GM23338 (cell line): Measurements from ENCODE around the gene SERPING1. TPM values are rescaled to one million over a fixed set of nuclear protein-coding genes. Genes with fewer than 3 reads are reported as not detected.

Experiments
- ATAC-seq: fragments of 200-7000 bp; cut with Tn5 transposase; 3 replicates; pipeline ENCODE4 v1.9.1; 2020
- DNase-seq: peaks from one replicate; pipeline ENCODE4 v3.0.0-alpha.2; 2015; ENCODE audit warnings: low spot score
- H2AFZ ChIP-seq: fragments of 200-600 bp; sonication (generic); 2 replicates; pipeline ENCODE4 v1.8.0; 2016; ENCODE audit warnings: antibody characterized with exemption, mild to moderate bottlenecking, moderate library complexity
- H3F3A ChIP-seq: fragments of 200-600 bp; sonication (generic); replicated peaks from 2 replicates; pipeline ENCODE4 v1.8.0; 2017; ENCODE audit warnings: antibody characterized with exemption, mixed run types, low read depth
- H3K27ac ChIP-seq: fragments of 200-600 bp; sonication (generic); 2 replicates; pipeline ENCODE4 v1.6.1; 2016; ENCODE audit warnings: low read depth
- H3K27me3 ChIP-seq: fragments of 200-600 bp; sonication (generic); 2 replicates; pipeline ENCODE4 v1.8.0; 2016; ENCODE audit warnings: mild to moderate bottlenecking, mixed run types, moderate library complexity; ENCODE audit not compliant: insufficient read depth
- H3K36me3 ChIP-seq: fragments of 200-600 bp; sonication (generic); 2 replicates; pipeline ENCODE4 v1.8.0; 2016; ENCODE audit warnings: mild to moderate bottlenecking; ENCODE audit not compliant: insufficient read depth
- H3K4me1 ChIP-seq: fragments of 200-600 bp; sonication (generic); 2 replicates; pipeline ENCODE4 v1.8.0; 2016; ENCODE audit warnings: mild to moderate bottlenecking, moderate library complexity; ENCODE audit not compliant: insufficient read depth
- H3K4me2 ChIP-seq: fragments of 200-600 bp; sonication (generic); 2 replicates; pipeline ENCODE4 v1.7.1; 2017; ENCODE audit warnings: mixed run types
- H3K4me3 ChIP-seq: fragments of 200-600 bp; sonication (generic); 2 replicates; pipeline ENCODE4 v1.6.1; 2016; ENCODE audit warnings: mixed run types
- H3K79me2 ChIP-seq: fragments of 200-600 bp; sonication (generic); replicated peaks from 2 replicates; pipeline ENCODE4 v1.8.0; 2017; ENCODE audit warnings: mild to moderate bottlenecking; ENCODE audit not compliant: insufficient read depth
- H3K9me2 ChIP-seq: fragments of 200-600 bp; sonication (generic); 2 replicates; pipeline ENCODE4 v1.8.0; 2017; ENCODE audit not compliant: insufficient read depth
- H4K20me1 ChIP-seq: fragments of 200-600 bp; sonication (generic); replicated peaks from 2 replicates; pipeline ENCODE4 v1.8.0; 2017; ENCODE audit warnings: mild to moderate bottlenecking; ENCODE audit not compliant: insufficient read depth
- H3K27ac Mint-ChIP-seq: 2 replicates; pipeline ENCODE4 v1.8.0; 2020; ENCODE audit warnings: inconsistent platforms, mild to moderate bottlenecking, moderate library complexity, mixed read lengths
- H3K27me3 Mint-ChIP-seq: 3 replicates; pipeline ENCODE4 v1.8.0; 2022; ENCODE audit warnings: low read depth, mild to moderate bottlenecking, moderate library complexity, mixed read lengths, inconsistent platforms; ENCODE audit not compliant: insufficient read depth, poor library complexity
- H3K36me3 Mint-ChIP-seq: 3 replicates; pipeline ENCODE4 v1.8.0; 2021; ENCODE audit warnings: low read depth, mild to moderate bottlenecking, inconsistent platforms, moderate library complexity, mixed read lengths
- H3K4me1 Mint-ChIP-seq: 3 replicates; pipeline ENCODE4 v1.8.0; 2020; ENCODE audit warnings: mild to moderate bottlenecking, inconsistent platforms, mixed read lengths
- H3K4me3 Mint-ChIP-seq: 3 replicates; pipeline ENCODE4 v1.8.0; 2021; ENCODE audit warnings: moderate library complexity, mild to moderate bottlenecking, inconsistent platforms, mixed read lengths
- H3K9me3 Mint-ChIP-seq: 3 replicates; pipeline ENCODE4 v1.8.0; 2020; ENCODE audit warnings: moderate library complexity, mild to moderate bottlenecking, inconsistent platforms, mixed read lengths
- CREB1 ChIP-seq: fragments of 250-450 bp; sonication (Bioruptor Pico); IDR thresholded peaks from 2 replicates; pipeline ENCODE4 v1.5.0; 2020; ENCODE audit warnings: low read depth, mild to moderate bottlenecking, moderate library complexity
- EZH2 ChIP-seq: fragments of 200-600 bp; sonication (generic); IDR thresholded peaks from one replicate; pipeline ENCODE4 v1.8.0; 2017; ENCODE audit warnings: antibody characterized with exemption, mild to moderate bottlenecking, low read depth; ENCODE audit not compliant: unreplicated experiment
- EZH2phosphoT487 ChIP-seq: fragments of 200-600 bp; sonication (generic); IDR thresholded peaks from one replicate; pipeline ENCODE4 v1.8.1; 2018; ENCODE audit warnings: antibody characterized with exemption; ENCODE audit not compliant: unreplicated experiment
- JUNB ChIP-seq: IDR thresholded peaks from one replicate; pipeline ENCODE4 v1.6.1; 2016; ENCODE audit warnings: antibody characterized with exemption; ENCODE audit not compliant: unreplicated experiment
- NANOG ChIP-seq: IDR thresholded peaks from 2 replicates; pipeline ENCODE4 v1.6.1; 2016; ENCODE audit warnings: antibody characterized with exemption, borderline replicate concordance
- POLR2AphosphoS5 ChIP-seq: IDR thresholded peaks from 2 replicates; pipeline ENCODE4 v1.6.1; 2016; ENCODE audit warnings: antibody characterized with exemption, low read depth
- STAT1 ChIP-seq: IDR thresholded peaks from one replicate; pipeline ENCODE4 v1.6.1; 2016; ENCODE audit warnings: antibody characterized with exemption; ENCODE audit not compliant: unreplicated experiment
- ZNF114 ChIP-seq: fragments of 250-450 bp; sonication (Bioruptor Pico); IDR thresholded peaks from 2 replicates; pipeline ENCODE4 v1.5.0; 2020; ENCODE audit warnings: mild to moderate bottlenecking, moderate library complexity
- ZNF331 ChIP-seq: fragments of 250-450 bp; sonication (Bioruptor Pico); IDR thresholded peaks from 2 replicates; pipeline ENCODE4 v1.5.0; 2020; ENCODE audit warnings: low read depth, mild to moderate bottlenecking, moderate library complexity
- polyA plus RNA-seq: library from polyadenylated mRNA; unstranded; fragments of >200 nt; fragmentation: Nextera tagmentation; extraction: Ambion mirVana; gene quantifications from 2 replicates; pipeline ENCODE4 v1.2.1, GENCODE V29; 2016
- total RNA-seq: library from RNA; depleted of rRNA; stranded (reverse); fragments of >200 nt; shearing (Covaris generic); gene quantifications from 2 replicates; pipeline ENCODE4 v1.2.3, GENCODE V29; 2014
- TF ChIP-seq, protein P1 (sequence below): IDR thresholded peaks from one replicate; pipeline ENCODE4 v1.6.1; 2018; ENCODE audit warnings: antibody characterized with exemption; ENCODE audit not compliant: unreplicated experiment
- TF ChIP-seq, protein P2 (sequence below), 2 experiments: fragments of 200-600 bp in 1 of 2; sonication (generic) in 1 of 2; conservative IDR thresholded peaks; 2 replicates each; pipeline versions ENCODE4 v1.5.1 to v1.6.1; 2016 to 2017; ENCODE audit warnings: antibody characterized with exemption in 2 of 2, low read depth in 2 of 2, mild to moderate bottlenecking in 2 of 2, moderate library complexity in 1 of 2
- TF ChIP-seq, protein P3 (sequence below): IDR thresholded peaks from 2 replicates; pipeline ENCODE4 v1.6.1; 2016; ENCODE audit warnings: antibody characterized with exemption

SERPING1 gene
- total and polyA plus RNA-seq, 2 experiments from 2014 or later = 42.3 to 54.7 TPM

DNA sequence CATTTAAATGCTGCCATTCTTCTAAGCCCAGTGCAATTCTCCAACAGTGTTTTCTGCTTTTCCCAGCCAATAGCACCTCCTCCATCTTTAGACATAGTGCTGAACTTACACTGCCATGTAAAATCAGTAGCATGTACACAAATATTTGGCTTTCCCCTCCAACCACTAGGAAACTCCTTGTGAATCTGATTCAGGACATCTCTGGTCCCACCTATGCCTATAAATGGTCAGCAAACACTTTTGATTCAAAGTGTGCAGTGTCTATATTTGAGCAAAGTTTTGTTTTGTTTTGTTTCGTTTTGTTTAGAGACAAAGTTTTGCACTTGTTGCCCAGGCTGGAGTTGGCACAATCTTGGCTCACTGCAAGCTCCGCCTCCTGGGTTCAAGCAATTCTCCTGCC, 27.4 kb downstream of the SERPING1 start (continued):
- TF ChIP-seq, protein P1, sequence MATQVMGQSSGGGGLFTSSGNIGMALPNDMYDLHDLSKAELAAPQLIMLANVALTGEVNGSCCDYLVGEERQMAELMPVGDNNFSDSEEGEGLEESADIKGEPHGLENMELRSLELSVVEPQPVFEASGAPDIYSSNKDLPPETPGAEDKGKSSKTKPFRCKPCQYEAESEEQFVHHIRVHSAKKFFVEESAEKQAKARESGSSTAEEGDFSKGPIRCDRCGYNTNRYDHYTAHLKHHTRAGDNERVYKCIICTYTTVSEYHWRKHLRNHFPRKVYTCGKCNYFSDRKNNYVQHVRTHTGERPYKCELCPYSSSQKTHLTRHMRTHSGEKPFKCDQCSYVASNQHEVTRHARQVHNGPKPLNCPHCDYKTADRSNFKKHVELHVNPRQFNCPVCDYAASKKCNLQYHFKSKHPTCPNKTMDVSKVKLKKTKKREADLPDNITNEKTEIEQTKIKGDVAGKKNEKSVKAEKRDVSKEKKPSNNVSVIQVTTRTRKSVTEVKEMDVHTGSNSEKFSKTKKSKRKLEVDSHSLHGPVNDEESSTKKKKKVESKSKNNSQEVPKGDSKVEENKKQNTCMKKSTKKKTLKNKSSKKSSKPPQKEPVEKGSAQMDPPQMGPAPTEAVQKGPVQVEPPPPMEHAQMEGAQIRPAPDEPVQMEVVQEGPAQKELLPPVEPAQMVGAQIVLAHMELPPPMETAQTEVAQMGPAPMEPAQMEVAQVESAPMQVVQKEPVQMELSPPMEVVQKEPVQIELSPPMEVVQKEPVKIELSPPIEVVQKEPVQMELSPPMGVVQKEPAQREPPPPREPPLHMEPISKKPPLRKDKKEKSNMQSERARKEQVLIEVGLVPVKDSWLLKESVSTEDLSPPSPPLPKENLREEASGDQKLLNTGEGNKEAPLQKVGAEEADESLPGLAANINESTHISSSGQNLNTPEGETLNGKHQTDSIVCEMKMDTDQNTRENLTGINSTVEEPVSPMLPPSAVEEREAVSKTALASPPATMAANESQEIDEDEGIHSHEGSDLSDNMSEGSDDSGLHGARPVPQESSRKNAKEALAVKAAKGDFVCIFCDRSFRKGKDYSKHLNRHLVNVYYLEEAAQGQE = no peak
- TF ChIP-seq, protein P2, sequence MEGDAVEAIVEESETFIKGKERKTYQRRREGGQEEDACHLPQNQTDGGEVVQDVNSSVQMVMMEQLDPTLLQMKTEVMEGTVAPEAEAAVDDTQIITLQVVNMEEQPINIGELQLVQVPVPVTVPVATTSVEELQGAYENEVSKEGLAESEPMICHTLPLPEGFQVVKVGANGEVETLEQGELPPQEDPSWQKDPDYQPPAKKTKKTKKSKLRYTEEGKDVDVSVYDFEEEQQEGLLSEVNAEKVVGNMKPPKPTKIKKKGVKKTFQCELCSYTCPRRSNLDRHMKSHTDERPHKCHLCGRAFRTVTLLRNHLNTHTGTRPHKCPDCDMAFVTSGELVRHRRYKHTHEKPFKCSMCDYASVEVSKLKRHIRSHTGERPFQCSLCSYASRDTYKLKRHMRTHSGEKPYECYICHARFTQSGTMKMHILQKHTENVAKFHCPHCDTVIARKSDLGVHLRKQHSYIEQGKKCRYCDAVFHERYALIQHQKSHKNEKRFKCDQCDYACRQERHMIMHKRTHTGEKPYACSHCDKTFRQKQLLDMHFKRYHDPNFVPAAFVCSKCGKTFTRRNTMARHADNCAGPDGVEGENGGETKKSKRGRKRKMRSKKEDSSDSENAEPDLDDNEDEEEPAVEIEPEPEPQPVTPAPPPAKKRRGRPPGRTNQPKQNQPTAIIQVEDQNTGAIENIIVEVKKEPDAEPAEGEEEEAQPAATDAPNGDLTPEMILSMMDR (conservative IDR thresholded peaks at IDR 0.05; ENCODE audit: low read depth in 2 of 2) = no peak
- TF ChIP-seq, protein P3, sequence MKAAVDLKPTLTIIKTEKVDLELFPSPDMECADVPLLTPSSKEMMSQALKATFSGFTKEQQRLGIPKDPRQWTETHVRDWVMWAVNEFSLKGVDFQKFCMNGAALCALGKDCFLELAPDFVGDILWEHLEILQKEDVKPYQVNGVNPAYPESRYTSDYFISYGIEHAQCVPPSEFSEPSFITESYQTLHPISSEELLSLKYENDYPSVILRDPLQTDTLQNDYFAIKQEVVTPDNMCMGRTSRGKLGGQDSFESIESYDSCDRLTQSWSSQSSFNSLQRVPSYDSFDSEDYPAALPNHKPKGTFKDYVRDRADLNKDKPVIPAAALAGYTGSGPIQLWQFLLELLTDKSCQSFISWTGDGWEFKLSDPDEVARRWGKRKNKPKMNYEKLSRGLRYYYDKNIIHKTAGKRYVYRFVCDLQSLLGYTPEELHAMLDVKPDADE = no peak

DNA sequence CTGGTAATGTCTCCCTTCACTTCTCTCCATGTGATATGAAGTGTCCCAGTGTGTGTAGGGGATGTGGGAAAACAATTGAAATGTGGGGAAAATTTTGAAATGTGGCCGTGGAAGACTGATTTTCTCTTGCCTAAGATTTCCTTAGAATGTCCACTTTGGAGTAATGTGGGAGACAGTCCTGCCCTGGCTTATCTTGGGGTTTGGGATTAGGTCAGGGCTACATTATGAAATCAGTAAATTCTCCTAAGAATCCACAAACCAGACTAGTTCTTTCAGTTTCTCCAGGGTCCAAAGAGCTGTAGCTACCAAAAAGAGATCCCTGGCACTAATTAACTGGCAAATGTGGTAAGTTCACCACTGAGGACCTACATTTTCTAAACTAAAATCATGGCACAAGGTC, 29.4 kb downstream of the SERPING1 start:
- no peak for ATAC-seq
- Histone ChIP-seq H3K4me3 (no peak overlapping the region), H3K4me2 (no peak overlapping the region), H3K9me2 (peaks cover 4% of the 10 kb centered on the region), H3K27me3 (no peaks in the 10 kb centered on the region), H4K20me1 (no peaks in the 10 kb centered on the region), H3K36me3 (no peaks in the 10 kb centered on the region), H3K79me2 (no peaks in the 10 kb centered on the region), H2AFZ (no peak overlapping the region), H3F3A (no peaks in the 10 kb centered on the region), H3K4me1 (peaks cover 4% of the 10 kb centered on the region; the same call in 1 of the 2 replicates), H3K27ac (no peak overlapping the region)
- TF ChIP-seq ZNF114 (no peak), EZH2phosphoT487 (no peak), NANOG (no peak), ZNF331 (CRISPR knock-in tag) (no peak), STAT1 (no peak), EZH2 (no peak), POLR2AphosphoS5 (no peak), CREB1 (CRISPR knock-in tag) (no peak), JUNB (no peak)
- TF ChIP-seq, protein P2 (conservative IDR thresholded peaks at IDR 0.05; ENCODE audit: low read depth in 2 of 2) = no peak
- TF ChIP-seq, protein P1 = no peak
- TF ChIP-seq, protein P3 = no peak
- Mint-ChIP-seq H3K36me3 (no peaks in the 10 kb centered on the region; the same call in 2 of the 3 replicates), H3K27me3 (peaks cover 8% of the 10 kb centered on the region), H3K4me1 (peaks cover 3% of the 10 kb centered on the region), H3K27ac (no peak overlapping the region), H3K4me3 (no peak overlapping the region), H3K9me3 (peaks cover 3% of the 10 kb centered on the region; the same call in 2 of the 3 replicates)
- DNase-seq = no peak
